GM18507 (cell line): Measurements from ENCODE around the gene PSMC1.

Source experiments
- DNase-seq: peaks from one replicate; pipeline ENCODE4 v3.0.0; 2011; ENCODE audit warnings: low read depth; ENCODE audit not compliant: insufficient read length; ENCODE audit errors: extremely low spot score
- FAIRE-seq: peaks from 2 replicates; lab custom pipeline; 2011; peaks lifted over from hg19 to GRCh38; lab: Jason Lieb, UNC

Gene PSMC1

GRCh38 chr14:90299408-90299807, 43.1 kb downstream of the PSMC1 start:
- no peak for DNase-seq
- FAIRE-seq: no peak

- DNase-seq (no peak), FAIRE-seq (no peak)
Observed at GRCh38 chr14:90300611-90301047, 44.3 kb downstream of the PSMC1 start.

- FAIRE-seq (no peak), DNase-seq (no peak)
Observed at GRCh38 chr14:90301122-90301521, 44.8 kb downstream of the PSMC1 start.

- FAIRE-seq (no peak), DNase-seq (no peak)
Observed at GRCh38 chr14:90301668-90302090, 45.3 kb downstream of the PSMC1 start.

GRCh38 chr14:90302529-90303303, 46.4 kb downstream of the PSMC1 start:
- FAIRE-seq (no peak), DNase-seq (no peak)

- no peak for DNase-seq
Observed at GRCh38 chr14:90303473-90303872, 47.1 kb downstream of the PSMC1 start.

GRCh38 chr14:90304502-90304901, 48.1 kb downstream of the PSMC1 start:
- no peak for FAIRE-seq
- DNase-seq: no peak

More at GRCh38 chr14:90303473-90303872, 47.1 kb downstream of the PSMC1 start:
- no peak for FAIRE-seq

GRCh38 chr14:90305176-90305601, 48.8 kb downstream of the PSMC1 start:
- no peak for FAIRE-seq

GRCh38 chr14:90308561-90308960, 52.2 kb downstream of the PSMC1 start:
- no peak for FAIRE-seq

More at GRCh38 chr14:90305176-90305601, 48.8 kb downstream of the PSMC1 start:
- no peak for DNase-seq

GRCh38 chr14:90317286-90317685, 60.9 kb downstream of the PSMC1 start:
- FAIRE-seq: no peak
- no peak for DNase-seq

More at GRCh38 chr14:90308561-90308960, 52.2 kb downstream of the PSMC1 start:
- DNase-seq: no peak

- DNase-seq (no peak), FAIRE-seq (no peak)
Observed at GRCh38 chr14:90318016-90318415, 61.7 kb downstream of the PSMC1 start.

GRCh38 chr14:90319173-90319572, 62.8 kb downstream of the PSMC1 start:
- FAIRE-seq (no peak), DNase-seq (no peak)

- no peak for DNase-seq
- no peak for FAIRE-seq
Observed at GRCh38 chr14:90319634-90320541, 63.5 kb downstream of the PSMC1 start.

GRCh38 chr14:90321891-90322290, 65.5 kb downstream of the PSMC1 start:
- FAIRE-seq (no peak), DNase-seq (no peak)
